K562 (cell line): ENCODE measurements around the gene ZNF324B. TPM values are rescaled to one million over a fixed set of nuclear protein-coding genes. Genes with fewer than 3 reads are reported as not detected.

Experiments used
- ARID3A ChIP-seq: IDR thresholded peaks from 2 replicates; pipeline ENCODE4 v1.6.1; 2012; ENCODE audit warnings: low read depth, low read length, improper control_type of control experiment, borderline replicate concordance
- BRCA1 ChIP-seq, 2 experiments: fragments of 450-650 bp in 1 of 2; sonication (generic) in 1 of 2; formaldehyde crosslinking in 1 of 2; IDR thresholded peaks; 2 replicates each; pipeline versions ENCODE4 v1.5.0 to v1.6.1; 2017 to 2020; ENCODE audit warnings: mild to moderate bottlenecking in 1 of 2, missing genetic modification reagents in 1 of 2
- BRD9 ChIP-seq: fragments of 450-650 bp; IDR thresholded peaks from 2 replicates; pipeline ENCODE4 v1.6.1; 2018; ENCODE audit warnings: low read depth; ENCODE audit not compliant: partially characterized antibody
- CBFA2T3 ChIP-seq: fragments of 450-650 bp; IDR thresholded peaks from 2 replicates; pipeline ENCODE4 v1.6.1; 2017
- CC2D1A ChIP-seq: fragments of 450-650 bp; IDR thresholded peaks from 2 replicates; pipeline ENCODE4 v1.6.1; 2017; ENCODE audit warnings: mild to moderate bottlenecking
- CREBBP ChIP-seq: IDR thresholded peaks from one replicate; pipeline ENCODE4 v1.6.1; 2012; ENCODE audit warnings: low read depth, mild to moderate bottlenecking, control low read depth, inconsistent platforms, low read length
- FOXJ3 ChIP-seq: sonication (generic); formaldehyde crosslinking; IDR thresholded peaks from 2 replicates; pipeline ENCODE4 v1.4.0; 2020; ENCODE audit warnings: mild to moderate bottlenecking, missing genetic modification reagents
- MCM7 ChIP-seq, 2 experiments: fragments of 450-650 bp; IDR thresholded peaks; 2 replicates each; pipeline ENCODE4 v1.6.1; 2016 to 2018
- NR1H2 ChIP-seq: sonication (generic); formaldehyde crosslinking; IDR thresholded peaks from 2 replicates; pipeline ENCODE4 v1.4.0; 2020; ENCODE audit warnings: mild to moderate bottlenecking, missing genetic modification reagents
- RAD21 ChIP-seq, 2 experiments: fragments of 250-450 bp in 1 of 2; fragments of 450-650 bp in 1 of 2; sonication (Bioruptor Pico) in 1 of 2; formaldehyde crosslinking in 1 of 2; IDR thresholded peaks in 1 of 2; conservative IDR thresholded peaks in 1 of 2; 2 replicates each; pipeline versions ENCODE4 v1.4.0 to v1.8.0; 2020 to 2022; ENCODE audit warnings: mild to moderate bottlenecking in 2 of 2, moderate library complexity in 1 of 2
- SOX6 ChIP-seq: fragments of 450-650 bp; IDR thresholded peaks from 2 replicates; pipeline ENCODE4 v1.6.1; 2014; ENCODE audit warnings: mild to moderate bottlenecking
- SRSF3 ChIP-seq: fragments of 200-400 bp; formaldehyde crosslinking; IDR thresholded peaks from 2 replicates; pipeline ENCODE4 v1.6.1; 2016; ENCODE audit warnings: mild to moderate bottlenecking, low read length, moderate library complexity; ENCODE audit not compliant: insufficient read depth
- ZNF143 ChIP-seq: sonication (generic); formaldehyde crosslinking; IDR thresholded peaks from 2 replicates; pipeline ENCODE4 v1.9.0; 2022; ENCODE audit warnings: mild to moderate bottlenecking, missing genetic modification reagents
- polyA plus RNA-seq, 8 experiments: library from polyadenylated mRNA; depleted of rRNA in 4 of 8; stranded (reverse) in 5 of 8; unstranded in 3 of 8; fragments of >200 nt; fragmentation: Nextera tagmentation in 2 of 8; fragmentation: Illumina TruSeq in 1 of 8; extraction: Ambion mirVana in 2 of 8; extraction: Trizol in 1 of 8; gene quantifications; 2 replicates each; pipeline versions ENCODE4 v1.2.1 to v1.2.3, GENCODE V29; 2011 to 2014; ENCODE audit warnings: inconsistent platforms in 1 of 8, missing spikeins in 1 of 8
- total RNA-seq, 7 experiments: library from RNA; depleted of rRNA in 6 of 7; stranded (reverse); fragments of >200 nt in 6 of 7; fragmentation: Illumina TruSeq in 2 of 7; extraction: Trizol in 2 of 7; gene quantifications; 2 replicates each; pipeline versions ENCODE4 v1.2.1 to v1.2.3, GENCODE V29; 2011 to 2021; ENCODE audit warnings: low replicate concordance in 1 of 7
- TF ChIP-seq, protein P1 (sequence below): fragments of 250-450 bp; sonication (Bioruptor Pico); IDR thresholded peaks from 2 replicates; pipeline ENCODE4 v1.8.0; 2022; ENCODE audit warnings: inconsistent platforms, mild to moderate bottlenecking, moderate library complexity, borderline replicate concordance
- TF ChIP-seq, protein P2 (sequence below): sonication (generic); formaldehyde crosslinking; IDR thresholded peaks from 2 replicates; pipeline ENCODE4 v1.8.0; 2023; ENCODE audit warnings: mild to moderate bottlenecking, missing genetic modification reagents
- TF ChIP-seq, protein P3 (sequence below): sonication (generic); formaldehyde crosslinking; IDR thresholded peaks from 2 replicates; pipeline ENCODE4 v1.8.1; 2023; ENCODE audit warnings: mild to moderate bottlenecking, missing genetic modification reagents
- TF ChIP-seq, protein P4 (sequence below): sonication (generic); formaldehyde crosslinking; IDR thresholded peaks from 2 replicates; pipeline ENCODE4 v1.9.0; 2022; ENCODE audit warnings: mild to moderate bottlenecking, missing genetic modification reagents

Gene ZNF324B
- total and polyA plus RNA-seq, 9 of the 15 experiments (the other 6 are each of a cell fraction or from before 2014, with no cell fraction given) = 0.20 to 13.5 (median 5.7) TPM

DNA sequence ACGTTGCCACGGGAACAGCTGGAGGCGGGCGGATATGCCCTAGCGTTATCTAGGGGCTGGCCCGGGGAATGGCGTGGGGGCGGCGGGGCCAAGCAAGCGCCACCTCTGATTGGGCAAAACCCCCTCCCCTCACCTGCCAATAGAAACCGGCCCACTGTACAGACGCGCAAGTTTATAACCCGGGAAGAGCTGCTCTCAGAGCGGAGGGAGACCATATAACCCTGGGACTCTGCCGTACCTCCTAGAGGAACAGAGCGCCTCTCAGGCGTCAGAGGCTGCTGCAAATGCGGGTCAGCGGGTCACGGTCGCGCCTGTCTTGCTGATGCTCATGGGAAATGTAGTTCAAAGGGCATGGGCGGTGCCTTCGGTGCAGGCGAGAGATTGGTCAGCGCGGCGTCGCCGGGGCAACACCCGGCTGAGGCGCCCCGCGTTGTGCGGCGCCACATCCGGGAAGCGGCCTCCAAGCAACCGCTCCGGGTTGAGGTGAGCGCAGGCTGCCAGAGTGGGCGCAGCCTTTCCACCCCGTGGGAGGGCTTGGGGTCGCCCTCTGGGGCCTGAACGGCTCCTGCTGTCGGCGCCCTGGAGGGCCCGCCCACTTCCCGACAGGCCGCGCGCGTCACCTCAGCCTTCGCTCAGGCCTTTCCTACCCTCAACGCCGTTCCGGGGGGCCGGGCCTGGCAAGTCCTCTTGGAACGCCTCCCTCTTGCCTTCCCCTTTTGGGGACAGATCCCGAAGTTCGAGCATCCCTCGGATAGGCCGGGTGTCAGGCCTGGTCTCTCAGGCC, 24.5 kb downstream of the ZNF324B start, which contains the start of gene ZNF446 (continued):
- TF ChIP-seq RAD21 (CRISPR knock-in tag; conservative IDR thresholded peaks at IDR 0.05 in 1 of 2, IDR thresholded peaks at IDR 0.05 in 1 of 2) (no peak; a peak in 1 of 4 replicates), CREBBP (no peak), SRSF3 (no peak), BRCA1 (IDR thresholded peaks at IDR 0.05) (no peak), BRCA1 (CRISPR knock-in tag; IDR thresholded peaks at IDR 0.05) (no peak), BRD9 (no peak), MCM7 (IDR thresholded peaks at IDR 0.05) (no peak), NR1H2 (CRISPR knock-in tag) (no peak), CC2D1A (no peak), CBFA2T3 (no peak), FOXJ3 (CRISPR knock-in tag) (no peak), SOX6 (peak; percentile 19; the same call in 1 of the 2 replicates), ZNF143 (peak; percentile 95), ARID3A (no peak)
- TF ChIP-seq, protein P1, sequence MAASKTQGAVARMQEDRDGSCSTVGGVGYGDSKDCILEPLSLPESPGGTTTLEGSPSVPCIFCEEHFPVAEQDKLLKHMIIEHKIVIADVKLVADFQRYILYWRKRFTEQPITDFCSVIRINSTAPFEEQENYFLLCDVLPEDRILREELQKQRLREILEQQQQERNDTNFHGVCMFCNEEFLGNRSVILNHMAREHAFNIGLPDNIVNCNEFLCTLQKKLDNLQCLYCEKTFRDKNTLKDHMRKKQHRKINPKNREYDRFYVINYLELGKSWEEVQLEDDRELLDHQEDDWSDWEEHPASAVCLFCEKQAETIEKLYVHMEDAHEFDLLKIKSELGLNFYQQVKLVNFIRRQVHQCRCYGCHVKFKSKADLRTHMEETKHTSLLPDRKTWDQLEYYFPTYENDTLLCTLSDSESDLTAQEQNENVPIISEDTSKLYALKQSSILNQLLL (CRISPR knock-in tag) = no peak
- TF ChIP-seq, protein P2, sequence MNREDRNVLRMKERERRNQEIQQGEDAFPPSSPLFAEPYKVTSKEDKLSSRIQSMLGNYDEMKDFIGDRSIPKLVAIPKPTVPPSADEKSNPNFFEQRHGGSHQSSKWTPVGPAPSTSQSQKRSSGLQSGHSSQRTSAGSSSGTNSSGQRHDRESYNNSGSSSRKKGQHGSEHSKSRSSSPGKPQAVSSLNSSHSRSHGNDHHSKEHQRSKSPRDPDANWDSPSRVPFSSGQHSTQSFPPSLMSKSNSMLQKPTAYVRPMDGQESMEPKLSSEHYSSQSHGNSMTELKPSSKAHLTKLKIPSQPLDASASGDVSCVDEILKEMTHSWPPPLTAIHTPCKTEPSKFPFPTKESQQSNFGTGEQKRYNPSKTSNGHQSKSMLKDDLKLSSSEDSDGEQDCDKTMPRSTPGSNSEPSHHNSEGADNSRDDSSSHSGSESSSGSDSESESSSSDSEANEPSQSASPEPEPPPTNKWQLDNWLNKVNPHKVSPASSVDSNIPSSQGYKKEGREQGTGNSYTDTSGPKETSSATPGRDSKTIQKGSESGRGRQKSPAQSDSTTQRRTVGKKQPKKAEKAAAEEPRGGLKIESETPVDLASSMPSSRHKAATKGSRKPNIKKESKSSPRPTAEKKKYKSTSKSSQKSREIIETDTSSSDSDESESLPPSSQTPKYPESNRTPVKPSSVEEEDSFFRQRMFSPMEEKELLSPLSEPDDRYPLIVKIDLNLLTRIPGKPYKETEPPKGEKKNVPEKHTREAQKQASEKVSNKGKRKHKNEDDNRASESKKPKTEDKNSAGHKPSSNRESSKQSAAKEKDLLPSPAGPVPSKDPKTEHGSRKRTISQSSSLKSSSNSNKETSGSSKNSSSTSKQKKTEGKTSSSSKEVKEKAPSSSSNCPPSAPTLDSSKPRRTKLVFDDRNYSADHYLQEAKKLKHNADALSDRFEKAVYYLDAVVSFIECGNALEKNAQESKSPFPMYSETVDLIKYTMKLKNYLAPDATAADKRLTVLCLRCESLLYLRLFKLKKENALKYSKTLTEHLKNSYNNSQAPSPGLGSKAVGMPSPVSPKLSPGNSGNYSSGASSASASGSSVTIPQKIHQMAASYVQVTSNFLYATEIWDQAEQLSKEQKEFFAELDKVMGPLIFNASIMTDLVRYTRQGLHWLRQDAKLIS = no peak
- TF ChIP-seq, protein P3, sequence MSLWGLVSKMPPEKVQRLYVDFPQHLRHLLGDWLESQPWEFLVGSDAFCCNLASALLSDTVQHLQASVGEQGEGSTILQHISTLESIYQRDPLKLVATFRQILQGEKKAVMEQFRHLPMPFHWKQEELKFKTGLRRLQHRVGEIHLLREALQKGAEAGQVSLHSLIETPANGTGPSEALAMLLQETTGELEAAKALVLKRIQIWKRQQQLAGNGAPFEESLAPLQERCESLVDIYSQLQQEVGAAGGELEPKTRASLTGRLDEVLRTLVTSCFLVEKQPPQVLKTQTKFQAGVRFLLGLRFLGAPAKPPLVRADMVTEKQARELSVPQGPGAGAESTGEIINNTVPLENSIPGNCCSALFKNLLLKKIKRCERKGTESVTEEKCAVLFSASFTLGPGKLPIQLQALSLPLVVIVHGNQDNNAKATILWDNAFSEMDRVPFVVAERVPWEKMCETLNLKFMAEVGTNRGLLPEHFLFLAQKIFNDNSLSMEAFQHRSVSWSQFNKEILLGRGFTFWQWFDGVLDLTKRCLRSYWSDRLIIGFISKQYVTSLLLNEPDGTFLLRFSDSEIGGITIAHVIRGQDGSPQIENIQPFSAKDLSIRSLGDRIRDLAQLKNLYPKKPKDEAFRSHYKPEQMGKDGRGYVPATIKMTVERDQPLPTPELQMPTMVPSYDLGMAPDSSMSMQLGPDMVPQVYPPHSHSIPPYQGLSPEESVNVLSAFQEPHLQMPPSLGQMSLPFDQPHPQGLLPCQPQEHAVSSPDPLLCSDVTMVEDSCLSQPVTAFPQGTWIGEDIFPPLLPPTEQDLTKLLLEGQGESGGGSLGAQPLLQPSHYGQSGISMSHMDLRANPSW = peak; percentile 93
- TF ChIP-seq, protein P4, sequence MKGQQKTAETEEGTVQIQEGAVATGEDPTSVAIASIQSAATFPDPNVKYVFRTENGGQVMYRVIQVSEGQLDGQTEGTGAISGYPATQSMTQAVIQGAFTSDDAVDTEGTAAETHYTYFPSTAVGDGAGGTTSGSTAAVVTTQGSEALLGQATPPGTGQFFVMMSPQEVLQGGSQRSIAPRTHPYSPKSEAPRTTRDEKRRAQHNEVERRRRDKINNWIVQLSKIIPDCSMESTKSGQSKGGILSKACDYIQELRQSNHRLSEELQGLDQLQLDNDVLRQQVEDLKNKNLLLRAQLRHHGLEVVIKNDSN (CRISPR knock-in tag) = peak; percentile 65; the same call in 1 of the 2 replicates
